Activated naive CD4-positive, alpha-beta T cell treated with Interleukin-2 at 50 U/mL for 16 hours (primary cell): Measurements from ENCODE around the gene CHST1.

Experiments
- DNase-seq: peaks from one replicate; pipeline ENCODE4 v3.0.0-alpha.2; 2020

CHST1 gene

DNA sequence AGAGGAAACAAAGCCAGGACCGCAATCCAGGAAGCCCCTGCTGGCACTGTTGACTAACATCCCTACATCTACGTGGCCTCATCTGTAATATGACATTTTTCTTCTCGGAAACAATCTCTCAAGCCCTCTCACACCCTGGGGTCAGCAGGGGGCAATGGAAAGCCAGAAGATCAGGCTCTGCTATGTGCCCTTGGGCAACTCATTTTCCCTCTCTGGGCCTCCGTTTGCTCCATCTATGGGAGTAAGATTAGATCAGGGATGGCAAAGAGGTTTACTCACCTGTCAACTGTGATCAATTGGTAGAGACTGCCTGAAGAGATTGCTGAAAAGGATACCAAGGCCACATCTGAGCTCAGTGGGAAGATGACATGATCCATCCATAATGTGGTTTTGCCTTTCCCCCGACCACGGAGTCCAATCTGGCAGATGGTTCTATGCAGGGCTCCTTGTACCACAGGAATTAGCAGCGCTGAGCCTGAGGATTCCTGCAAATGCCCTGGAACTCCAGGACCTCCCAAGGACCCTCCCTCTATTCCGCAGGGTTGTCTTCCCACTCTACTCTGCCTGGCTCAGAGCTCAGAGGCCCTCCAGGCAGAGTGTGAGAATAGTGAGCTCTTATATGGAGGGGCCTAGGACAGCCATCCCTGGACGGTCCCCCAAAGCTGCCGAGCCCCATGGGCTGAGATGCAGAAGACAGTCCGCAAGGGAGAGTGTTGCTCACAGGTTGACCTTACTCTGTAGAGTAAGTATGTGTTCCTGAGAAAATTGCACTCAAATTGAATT lies 66.1 kb downstream of the CHST1 start:
- DNase-seq: no peak
